ENCODE data around the gene KDM5B.

DNA sequence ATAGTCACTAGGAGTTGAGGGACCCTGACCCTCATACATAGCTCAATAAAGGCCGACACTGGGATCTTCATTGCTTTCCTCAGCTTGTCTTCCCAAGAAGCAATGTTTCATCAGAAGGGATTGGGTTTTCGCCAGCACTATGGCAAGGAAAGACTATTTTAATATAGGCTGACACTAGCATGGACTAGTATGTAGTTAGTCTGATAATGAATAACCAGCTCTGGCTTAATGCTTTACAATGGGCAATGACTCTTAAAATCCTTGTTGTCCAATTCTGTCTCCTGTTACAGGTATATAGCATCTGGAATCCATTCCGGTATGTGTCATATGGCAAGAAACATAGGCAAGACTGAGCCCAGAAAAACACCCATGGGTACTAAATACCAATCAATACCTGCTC is 82.7 kb downstream of the KDM5B start:
- no peak for TF ChIP-seq POLR2AphosphoS5 (IDR thresholded peaks at IDR 0.05; ENCODE audit: low read depth, low read length)
- TF ChIP-seq, protein P1, sequence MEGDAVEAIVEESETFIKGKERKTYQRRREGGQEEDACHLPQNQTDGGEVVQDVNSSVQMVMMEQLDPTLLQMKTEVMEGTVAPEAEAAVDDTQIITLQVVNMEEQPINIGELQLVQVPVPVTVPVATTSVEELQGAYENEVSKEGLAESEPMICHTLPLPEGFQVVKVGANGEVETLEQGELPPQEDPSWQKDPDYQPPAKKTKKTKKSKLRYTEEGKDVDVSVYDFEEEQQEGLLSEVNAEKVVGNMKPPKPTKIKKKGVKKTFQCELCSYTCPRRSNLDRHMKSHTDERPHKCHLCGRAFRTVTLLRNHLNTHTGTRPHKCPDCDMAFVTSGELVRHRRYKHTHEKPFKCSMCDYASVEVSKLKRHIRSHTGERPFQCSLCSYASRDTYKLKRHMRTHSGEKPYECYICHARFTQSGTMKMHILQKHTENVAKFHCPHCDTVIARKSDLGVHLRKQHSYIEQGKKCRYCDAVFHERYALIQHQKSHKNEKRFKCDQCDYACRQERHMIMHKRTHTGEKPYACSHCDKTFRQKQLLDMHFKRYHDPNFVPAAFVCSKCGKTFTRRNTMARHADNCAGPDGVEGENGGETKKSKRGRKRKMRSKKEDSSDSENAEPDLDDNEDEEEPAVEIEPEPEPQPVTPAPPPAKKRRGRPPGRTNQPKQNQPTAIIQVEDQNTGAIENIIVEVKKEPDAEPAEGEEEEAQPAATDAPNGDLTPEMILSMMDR (IDR thresholded peaks at IDR 0.05), result no peak

Data from Panc1 (cell line).